Uterus (tissue), 2 donors: ENCODE data around the gene ADGRF4.

Source experiments
- CTCF ChIP-seq, 4 experiments: fragments of 200-600 bp in 2 of 4; fragments of 450-650 bp in 2 of 4; sonication (generic) in 2 of 4; IDR thresholded peaks; one replicate each; pipeline ENCODE4 v1.5.1; 2016 to 2019; ENCODE audit warnings: antibody characterized with exemption in 4 of 4, mild to moderate bottlenecking in 2 of 4, moderate library complexity in 1 of 4
- POLR2A ChIP-seq, 2 donors: fragments of 450-650 bp; IDR thresholded peaks; one replicate each; pipeline ENCODE4 v1.6.1; 2016; ENCODE audit warnings: antibody characterized with exemption in 2 of 2, mild to moderate bottlenecking in 1 of 2, moderate library complexity in 1 of 2

- TF ChIP-seq POLR2A (IDR thresholded peaks at IDR 0.05): no peak
- TF ChIP-seq CTCF (IDR thresholded peaks at IDR 0.05): no peak
These were observed 25.9 kb downstream of the ADGRF4 start for GRCh38 chr6:47724300-47724699.
